NCI-H2196 (cell line): Measurements from ENCODE around the gene PAK4.
"Not testable (repeated sequence)": the region's sequence is repeated elsewhere in the genome, so short reads cannot be mapped to it uniquely, and the experiment has no call there.

Experiments used
- DNase-seq: peaks from one replicate; lab custom pipeline; 2025; ENCODE audit not compliant: unreplicated experiment; lab: John Stamatoyannopoulos, UW

PAK4 gene

GRCh38 chr19:39128516-39129079 is 3.0 kb downstream of the PAK4 start:
- no peak for DNase-seq

DNA sequence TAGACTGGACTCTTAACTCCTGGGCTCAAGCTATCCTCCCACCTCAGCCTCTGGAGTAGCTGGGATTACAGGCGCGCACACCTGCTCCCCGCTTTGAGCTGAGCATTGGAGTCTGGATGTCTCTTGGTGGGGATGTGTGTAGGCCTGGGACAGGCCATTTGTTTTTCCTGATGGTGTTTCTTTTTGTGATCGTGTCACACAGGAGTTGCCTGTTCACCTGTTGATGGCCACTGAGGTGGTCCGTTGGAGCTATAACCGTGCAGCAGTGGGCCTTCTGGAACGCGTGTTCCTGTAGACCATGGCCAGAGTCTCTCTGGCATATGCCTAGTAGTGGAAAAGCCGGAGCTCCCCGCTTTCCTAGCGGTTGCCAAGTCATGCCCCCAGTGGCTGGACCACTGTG is 3.5 kb downstream of the PAK4 start:
- no peak for DNase-seq

DNA sequence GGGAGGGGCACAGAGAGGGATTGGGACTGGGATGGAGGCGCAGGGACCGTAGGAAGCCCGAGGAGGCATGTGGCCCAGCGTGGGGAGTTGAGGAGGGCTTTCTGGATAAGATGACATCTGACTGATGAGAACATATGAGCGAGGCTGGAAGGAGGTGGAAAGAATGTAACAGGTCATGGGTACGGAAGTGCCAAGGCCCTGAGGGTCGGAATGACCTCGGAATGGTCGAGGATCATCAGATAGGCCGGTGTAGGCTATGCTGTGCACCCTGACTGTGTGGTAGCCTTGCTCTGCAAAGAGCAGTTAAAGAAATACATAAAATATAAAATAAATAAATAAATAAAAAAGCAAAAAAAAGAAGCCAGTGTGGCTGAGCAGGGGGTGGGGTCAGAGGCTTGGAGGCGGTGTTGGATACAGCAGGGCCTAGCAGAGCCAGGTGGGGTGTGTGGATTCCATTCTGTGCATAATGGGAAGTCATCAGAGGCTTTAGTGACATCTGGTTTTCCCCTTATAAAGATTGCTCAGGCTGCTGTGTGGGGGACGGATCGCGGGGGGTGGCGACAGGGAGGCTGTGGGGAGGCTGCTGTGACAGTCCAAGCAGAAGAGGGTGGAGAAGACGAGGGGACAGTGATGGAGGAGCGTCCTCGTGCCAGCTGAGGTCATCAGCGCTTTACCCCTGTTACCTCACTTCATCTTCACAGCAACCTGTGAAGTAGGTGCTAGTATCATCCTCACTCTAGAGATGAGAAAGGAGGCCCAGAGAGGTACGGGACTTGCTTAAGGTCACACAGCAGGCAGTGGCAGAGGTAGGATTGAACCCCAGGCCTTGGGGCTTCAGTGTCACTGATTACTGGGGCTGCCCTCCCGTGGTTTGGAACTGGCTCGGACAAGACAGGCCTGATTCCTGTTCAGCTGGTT is 5.0 kb downstream of the PAK4 start:
- DNase-seq, result no peak

- DNase-seq, result no peak
These were observed 5.7 kb downstream of the PAK4 start for GRCh38 chr19:39131255-39131755.

DNA sequence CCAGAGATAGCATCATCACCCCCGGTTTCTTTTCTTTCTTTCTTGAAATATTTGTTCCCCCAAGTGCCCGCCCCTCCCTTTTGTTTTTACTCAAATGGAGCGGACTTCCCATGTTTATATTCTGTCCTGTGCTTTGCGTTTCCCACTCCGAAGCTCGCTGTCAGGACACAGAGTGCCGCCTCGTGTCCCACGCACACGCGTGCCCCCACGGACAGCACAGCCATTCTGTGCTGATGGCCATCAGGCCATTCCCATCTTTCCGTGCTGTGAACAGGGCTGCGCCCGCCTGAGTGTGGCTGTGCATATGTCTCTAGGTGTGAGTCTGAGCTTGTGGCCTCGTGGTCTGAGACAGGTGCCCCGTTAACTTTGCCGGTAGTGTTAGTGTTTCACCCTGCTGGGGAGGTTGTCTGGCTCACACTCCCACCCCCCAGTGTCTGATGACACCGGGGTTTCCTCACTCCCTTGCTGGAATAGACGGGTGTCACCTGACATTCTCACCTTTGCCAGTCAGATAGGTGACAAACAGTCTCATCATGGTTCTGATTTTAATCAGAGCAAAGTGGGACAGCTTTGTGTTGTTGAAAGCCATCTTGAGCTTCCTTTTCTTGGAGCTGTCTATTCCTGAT is 6.9 kb downstream of the PAK4 start:
- DNase-seq, result no peak

DNA sequence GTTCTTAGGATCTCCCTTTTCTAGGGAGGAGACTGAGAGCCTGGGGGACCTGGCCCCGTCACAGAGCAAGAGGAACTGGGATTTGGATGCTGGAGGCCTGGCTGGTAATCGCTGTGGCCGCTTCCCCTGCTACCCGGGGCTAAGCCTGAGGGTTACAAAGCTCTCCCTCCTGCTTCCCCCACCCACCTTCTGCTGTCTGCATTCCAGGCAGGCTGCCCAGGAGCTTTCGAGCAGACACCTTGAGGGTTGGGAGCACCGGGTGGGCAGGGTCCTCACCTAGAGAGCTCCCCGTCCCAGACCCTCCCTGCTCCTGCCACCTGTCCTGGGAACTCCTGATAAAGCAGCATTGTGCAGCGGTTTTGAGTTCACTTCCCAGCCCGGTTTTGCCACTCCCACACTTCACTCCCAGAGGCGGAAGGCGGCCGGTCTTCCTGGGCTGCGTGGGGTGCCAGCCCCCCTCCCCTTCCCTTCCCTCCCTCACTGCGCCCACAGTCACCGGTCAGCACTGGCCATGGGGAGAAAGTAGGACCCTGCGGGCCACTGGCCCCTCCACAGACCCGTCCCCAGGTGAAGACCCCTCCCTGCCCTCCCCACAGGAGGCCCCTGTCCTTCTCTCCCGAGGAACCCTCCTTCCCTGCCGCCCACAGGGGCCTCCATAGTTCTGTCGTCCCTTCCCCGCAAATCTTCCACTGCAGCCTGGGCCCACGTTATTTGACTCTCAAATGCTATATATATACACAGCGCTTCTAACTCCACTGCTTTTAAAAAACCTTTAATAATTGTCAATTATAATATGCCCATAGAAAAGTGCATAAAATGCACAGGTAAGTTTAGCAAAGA is 8.1 kb downstream of the PAK4 start:
- no peak for DNase-seq

DNA sequence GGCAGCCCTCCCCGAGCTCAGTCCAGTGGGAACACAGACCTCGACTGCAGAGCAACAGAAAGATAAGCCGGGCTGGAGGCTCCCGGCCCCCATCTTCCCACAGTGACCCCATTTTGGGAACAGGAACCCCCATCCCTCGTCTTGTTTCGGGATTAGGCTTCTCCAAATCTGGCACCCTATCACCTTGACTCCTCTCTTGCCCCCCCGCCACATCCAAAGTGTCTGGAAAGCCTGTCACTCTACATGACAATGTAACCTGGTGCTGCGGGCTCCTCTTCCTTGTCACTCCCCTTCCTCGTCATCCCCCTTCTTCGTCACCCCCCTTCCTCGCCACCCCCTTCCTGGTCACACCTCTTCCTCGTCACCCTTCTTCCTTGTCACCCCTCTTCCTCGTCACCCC is 10.1 kb downstream of the PAK4 start:
- DNase-seq, result no peak

DNA sequence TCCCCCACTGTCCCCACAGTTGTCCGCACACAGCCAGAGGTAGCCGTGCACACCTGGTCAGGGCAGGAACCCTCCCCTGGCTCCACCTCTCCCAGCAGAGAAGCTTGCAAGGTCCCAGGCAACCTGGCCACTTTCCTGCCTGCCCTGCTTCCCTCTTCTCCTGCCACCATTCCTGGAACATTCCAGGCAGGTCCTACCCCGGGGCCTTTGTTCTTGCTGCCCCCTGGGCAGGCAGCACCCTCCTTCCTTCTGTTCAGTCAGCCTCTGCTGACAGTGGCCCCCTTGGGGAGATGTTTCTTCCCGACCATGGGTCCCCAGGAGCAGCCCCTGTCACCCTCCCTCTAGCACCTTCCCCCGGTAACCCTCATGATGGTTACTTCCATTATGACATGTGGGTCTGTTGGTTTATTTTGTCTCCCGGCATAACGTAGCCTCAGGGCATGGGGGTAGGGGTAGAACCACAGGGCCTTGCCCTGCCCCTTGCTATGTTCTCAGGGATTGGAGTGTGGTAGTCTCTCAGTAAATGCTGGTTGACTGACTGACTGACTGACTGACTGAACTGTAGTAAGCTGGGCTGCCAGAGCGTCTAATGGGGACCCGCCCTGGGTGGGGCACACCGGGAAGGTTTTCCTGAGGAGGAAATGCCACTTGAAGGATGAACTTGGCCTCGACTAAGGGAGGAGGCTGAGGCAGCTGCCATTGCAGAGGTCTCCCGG is 10.8 kb downstream of the PAK4 start:
- DNase-seq, result no peak

- no peak for DNase-seq
These were observed 11.5 kb downstream of the PAK4 start for GRCh38 chr19:39137131-39137530.

- no peak for DNase-seq
These were observed 12.9 kb downstream of the PAK4 start for GRCh38 chr19:39138221-39139211.

- DNase-seq, result no peak
These were observed 13.8 kb downstream of the PAK4 start for GRCh38 chr19:39139305-39139874.

- no peak for DNase-seq
These were observed 14.4 kb downstream of the PAK4 start for GRCh38 chr19:39139971-39140453.

- DNase-seq, result no peak
These were observed 15.0 kb downstream of the PAK4 start for GRCh38 chr19:39140594-39140993.

- no peak for DNase-seq
These were observed 16.3 kb downstream of the PAK4 start for GRCh38 chr19:39141929-39142328.

GRCh38 chr19:39142630-39143029 is 17.0 kb downstream of the PAK4 start:
- no peak for DNase-seq

- DNase-seq, result not testable (repeated sequence)
These were observed 18.2 kb downstream of the PAK4 start for GRCh38 chr19:39143757-39144289.

GRCh38 chr19:39144290-39145071 is 18.9 kb downstream of the PAK4 start:
- no peak for DNase-seq
